ENCODE measurements around the gene ISY1.
"Not testable (repeated sequence)": the region's sequence is repeated elsewhere in the genome, so short reads cannot be mapped to it uniquely, and the experiment has no call there.

Gene ISY1

DNA sequence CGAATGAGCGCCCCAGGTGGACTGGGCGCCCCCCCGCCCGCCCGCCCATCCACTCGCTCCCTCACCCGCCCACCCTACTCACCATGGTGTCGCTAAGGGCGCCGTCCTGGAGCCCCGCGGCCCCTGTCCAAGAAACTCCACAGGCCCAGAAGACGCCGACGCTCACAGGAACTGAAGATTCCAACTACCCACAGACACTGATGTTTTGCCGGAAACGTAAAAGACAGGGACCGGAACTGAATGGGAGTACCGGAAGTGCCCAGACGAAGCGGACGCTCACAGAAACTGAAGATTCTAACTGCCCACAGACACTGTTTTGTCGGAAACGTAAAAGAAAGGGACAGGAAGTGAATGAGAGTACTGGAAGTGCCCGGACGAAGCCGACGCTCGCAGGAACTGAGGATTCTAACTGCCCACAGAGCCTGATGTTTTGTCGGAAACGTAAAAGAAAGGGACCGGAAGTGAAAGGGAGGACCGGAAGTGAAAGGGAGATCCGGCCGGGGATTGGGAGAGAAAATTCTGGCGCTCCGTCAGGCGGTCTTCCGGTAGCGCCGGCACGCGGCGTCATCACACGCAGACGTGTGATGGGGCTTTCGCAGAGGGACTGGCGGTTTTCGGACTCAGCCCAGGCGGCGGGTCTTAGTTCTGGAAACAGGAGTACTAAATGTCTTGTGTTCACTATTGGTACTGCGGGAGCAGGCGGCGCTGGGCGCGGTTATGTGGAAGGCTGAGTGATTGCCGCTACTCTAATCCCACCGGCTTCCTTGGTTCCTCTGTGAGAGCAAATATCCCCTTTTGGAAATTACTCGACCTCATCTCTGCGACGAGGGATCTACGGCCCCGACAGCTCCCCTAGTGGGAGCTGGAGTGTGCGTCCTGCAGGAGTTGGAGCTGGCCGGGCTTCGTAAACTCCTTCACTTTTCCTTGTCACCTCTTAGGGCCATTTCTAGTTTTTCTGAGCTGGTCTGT lies at the start of gene ISY1:
Gene ISY1, minus strand, starts transcription at position 173 of the 969 bp plus-strand sequence. Its CDS starts 88 bp downstream, at position 85.
- DNase-seq (ENCODE audit: low read depth in 2 of 2): peak; percentile 66 to 73

DNA sequence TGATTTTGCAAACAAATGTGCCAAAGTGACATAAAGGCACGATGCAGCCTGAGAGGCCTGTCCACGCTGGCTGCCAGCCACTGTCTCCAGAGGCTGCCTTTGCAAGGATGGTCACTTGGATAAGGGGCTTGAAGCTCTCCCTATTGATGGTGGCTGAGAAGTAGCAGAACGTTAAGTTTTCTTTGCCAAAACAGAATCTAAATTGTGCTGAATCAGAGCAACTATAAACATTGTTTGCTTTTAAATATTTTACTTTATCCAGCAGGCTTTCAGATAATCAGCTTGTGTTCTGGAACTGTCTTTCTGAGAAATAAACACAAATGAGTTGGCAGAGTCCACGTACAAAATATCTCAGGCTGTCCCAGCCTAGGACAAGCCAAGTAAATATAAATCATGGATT lies 46.6 kb upstream of the ISY1 start:
- DNase-seq (ENCODE audit: low read depth in 2 of 2): no peak

DNA sequence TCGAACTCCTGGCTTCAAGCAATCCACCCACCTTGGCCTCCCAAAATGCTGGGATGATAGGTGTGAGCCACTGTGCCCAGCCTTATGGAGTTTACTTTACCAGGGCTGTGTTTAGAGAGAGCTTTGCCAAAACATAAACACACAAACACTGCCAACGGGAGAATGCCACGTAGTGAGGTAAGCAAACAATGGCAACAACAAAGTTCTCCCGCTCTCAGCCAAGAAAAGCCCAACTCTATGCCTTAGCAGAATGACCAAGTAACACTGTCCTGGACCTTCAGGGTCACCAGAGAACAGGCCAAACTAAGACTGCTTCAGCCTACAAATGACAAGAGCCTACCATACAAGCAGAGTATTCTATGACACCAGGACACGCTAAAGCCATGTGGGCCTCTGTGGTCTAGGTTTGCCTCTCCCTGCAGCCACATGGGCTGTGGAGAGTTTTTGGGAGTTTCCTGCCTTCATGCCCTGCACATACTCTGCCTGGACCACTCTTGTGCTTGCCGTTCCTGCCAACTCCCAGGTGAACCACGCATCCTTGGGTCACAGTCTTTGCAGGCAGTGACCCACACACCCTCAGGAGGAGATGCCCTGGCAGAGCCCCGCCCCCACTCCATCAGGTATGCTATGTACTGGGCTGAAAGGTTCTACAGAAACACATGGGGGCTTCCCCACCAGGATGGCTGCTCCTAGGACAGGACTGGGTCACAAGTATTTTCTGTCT lies 44.4 kb upstream of the ISY1 start:
- no peak for DNase-seq (ENCODE audit: low read depth in 2 of 2)

DNA sequence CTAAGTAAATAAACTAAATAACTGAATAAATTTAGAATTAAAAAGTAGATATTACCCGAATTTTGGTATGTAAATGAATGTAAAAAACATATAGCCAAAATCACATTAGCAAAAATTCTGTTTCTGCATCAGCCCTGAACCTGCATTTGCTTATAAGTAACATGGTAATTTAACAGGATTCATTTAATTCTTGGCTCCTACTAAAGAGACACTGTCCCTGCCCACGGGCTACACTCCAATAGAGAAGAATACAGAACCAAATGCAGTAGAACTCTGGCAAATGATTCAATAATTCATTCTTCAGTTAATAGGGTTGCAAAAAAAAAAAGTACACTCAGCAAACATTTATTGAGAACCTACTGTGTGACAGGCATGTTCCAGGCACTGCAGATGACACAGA lies 43.6 kb upstream of the ISY1 start:
- no peak for DNase-seq (ENCODE audit: low read depth in 2 of 2)

DNA sequence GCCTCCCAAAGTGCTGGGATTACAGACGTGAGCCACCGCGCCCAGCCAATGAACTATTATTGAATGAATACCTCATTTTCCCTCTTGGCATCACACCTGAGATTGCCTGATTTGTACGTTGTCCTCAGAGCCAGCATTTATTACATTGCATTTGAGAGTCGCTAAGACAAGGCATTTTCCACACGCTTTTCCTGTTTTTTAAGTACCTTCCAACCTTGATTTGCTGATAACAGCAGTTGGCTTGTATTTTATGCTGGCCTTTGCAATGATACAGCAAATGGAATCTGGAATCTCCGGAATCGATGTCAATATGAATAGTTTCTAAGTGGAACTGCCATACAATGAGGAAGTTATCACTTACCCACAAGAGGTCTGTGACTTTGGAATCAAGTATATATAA lies 38.5 kb upstream of the ISY1 start:
- DNase-seq (ENCODE audit: low read depth in 2 of 2): no peak

DNA sequence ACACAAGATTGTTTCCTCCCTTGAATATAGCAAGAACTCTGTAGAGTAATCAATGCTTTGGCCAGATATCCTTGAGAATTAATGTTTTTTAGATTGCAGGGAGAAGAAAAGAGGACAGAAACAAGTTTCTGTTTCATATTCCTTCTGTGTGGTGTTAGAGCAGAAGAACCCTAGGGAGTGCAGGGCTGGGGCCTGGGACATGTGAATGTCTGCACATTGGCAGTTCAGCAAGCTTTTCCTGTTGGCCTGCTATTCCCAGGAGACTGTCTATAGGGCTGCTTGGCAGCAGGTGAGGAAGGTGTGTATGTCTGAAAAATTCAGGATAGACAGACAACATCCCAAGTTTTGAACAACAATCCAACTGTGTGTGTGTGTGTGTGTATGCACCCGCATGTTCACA lies 36.5 kb upstream of the ISY1 start:
- no peak for DNase-seq (ENCODE audit: low read depth in 2 of 2)

DNA sequence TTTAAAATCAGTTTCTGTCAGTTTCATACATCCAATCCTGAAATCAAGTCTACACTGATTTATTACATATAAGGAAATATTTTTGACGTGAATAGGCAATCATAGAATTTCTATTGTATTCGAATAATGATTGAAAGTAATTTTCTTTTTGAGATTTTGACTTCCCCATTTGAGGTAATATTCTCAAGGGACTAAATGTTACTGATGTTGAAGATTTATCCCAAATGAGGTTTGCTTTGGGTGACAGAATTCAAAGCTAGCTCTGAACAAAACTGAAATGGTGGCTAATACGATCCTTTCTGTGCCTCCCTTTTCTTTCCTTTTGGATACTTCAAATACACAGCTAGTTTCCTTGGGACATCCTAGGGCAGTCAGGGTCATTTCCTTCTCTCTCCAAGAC lies 35.7 kb upstream of the ISY1 start:
- DNase-seq (ENCODE audit: low read depth in 2 of 2): no peak

DNA sequence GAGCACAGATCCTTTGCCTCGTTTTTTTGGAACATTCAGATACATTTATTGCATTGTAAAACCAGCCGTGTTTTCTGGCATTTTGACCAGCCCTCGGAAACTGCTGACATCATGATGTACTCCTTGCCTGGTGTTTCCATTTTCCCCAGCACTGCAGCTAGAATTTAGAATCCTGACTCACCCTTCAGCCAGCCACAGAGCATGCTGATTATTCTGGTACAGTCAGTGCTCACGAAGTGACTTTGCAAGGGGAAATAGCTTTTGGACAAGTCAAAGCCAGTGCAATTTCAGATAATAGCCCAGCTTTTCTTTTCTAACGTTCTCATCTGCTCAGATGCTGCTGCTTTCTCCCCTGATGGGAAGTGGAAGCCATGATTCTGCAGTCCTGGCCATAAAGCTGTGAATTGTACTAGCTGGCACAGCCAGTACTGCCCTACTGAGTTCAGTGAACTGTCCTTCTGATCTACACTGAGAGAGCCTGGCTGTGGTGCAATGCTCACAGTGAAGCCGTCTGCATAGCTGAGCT lies 34.9 kb upstream of the ISY1 start:
- DNase-seq (ENCODE audit: low read depth in 2 of 2): no peak

DNA sequence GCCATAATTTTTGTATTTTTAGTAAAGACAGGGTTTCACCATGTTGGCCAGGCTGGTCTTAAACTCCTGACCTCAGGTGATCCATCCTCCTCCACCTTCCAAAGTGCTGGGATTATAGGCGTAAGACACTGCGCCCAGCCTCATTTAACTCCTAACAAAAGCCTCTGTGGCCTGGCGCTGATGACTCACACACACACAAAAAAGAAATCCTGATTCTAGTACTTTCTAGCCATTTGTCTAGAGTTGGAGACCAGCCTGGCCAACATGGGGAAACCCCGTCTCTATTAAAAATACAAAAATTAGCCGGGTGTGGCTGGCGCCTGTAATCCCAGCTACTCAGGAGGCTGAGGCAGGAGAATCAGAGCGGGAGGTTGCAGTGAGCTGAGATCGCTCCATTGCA lies 28.9 kb upstream of the ISY1 start:
- DNase-seq (ENCODE audit: low read depth in 2 of 2): not testable (repeated sequence)

DNA sequence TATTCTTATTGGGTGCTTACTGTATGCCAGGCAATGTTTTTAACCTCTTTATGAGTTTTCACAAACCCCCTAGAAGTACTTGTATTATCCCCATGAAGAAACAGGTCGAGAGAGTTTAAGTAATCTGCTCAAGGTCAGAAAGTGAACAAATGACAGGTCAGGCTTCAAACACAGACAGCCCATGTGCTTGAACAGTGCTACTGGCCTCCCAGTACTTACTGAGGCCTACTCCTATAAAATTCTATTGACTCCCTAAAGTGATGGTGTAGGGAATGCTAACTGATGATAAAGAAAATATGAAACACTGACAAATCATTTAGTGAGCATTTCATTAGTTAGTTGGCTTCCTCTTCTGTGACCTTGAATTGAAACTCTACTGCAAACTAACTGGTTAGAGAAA lies 27.0 kb upstream of the ISY1 start:
- DNase-seq (ENCODE audit: low read depth in 2 of 2): no peak

DNA sequence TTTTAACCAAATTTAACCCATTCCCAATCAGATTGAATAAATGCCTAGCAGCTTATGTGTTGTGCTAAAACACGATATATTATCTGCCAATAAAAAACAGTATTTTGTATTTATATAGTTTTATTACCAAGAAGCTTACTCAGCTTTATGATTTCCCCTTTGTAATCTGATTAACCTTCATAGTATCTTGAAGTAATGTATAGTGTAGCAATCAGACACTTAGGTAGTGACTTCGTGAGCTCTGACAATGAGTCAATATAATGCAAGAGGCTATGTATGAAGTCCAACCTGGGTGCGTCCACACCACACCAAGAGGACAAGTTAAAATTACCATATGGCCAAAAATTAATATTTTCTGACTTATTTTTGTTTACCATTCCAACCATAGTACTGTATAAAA lies 24.9 kb upstream of the ISY1 start:
- no peak for DNase-seq (ENCODE audit: low read depth in 2 of 2)

DNA sequence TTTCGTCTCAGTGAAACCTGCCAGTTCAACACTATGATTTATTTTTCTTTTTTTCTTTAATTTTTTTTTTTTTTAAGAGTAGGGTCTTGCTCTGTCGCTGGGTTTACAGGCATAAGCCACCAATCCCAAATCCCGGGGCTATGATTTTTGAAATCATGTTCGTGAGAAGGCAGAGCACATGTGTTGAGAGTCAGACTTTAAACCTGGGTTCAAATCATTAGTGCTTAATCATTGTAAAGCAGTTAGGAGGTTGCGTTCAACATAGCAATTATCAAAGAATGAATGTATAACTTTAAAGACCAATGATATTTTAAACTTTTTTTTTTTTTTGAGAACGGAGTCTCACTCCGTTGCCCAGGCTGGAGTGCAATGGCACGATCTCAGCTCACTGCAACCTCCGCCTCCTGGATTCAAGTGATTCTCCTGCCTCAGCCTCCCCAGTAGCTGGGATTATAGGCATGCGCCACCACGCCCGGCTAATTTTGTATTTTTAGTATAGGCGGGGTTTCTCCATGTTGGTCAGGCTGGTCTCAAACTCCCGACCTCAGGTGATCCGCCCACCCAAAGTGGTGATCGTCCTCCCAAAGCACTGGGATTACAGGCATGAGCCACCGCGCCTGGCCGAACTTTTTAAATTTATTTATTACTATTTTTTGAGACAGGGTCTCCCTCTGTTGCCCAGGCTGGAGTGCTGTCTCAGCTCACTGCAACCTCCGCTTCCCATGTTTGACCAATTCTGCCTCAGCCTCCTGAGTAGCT lies 24.1 kb upstream of the ISY1 start:
- not testable (repeated sequence) for DNase-seq (ENCODE audit: low read depth in 2 of 2)

DNA sequence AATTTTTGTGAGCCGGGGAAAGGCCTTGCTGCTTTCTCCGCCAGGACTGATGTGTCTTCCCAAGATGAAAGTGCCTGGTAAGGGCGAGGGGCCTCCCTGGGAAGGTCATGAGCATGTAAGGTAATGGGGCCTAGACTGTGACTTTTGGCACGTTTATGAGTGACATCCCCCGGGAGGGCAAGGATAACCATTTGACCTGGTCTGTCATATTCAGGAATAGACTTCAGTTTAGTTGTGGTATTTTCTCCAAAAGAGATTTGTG lies 23.5 kb upstream of the ISY1 start:
- DNase-seq (ENCODE audit: low read depth in 2 of 2): no peak

DNA sequence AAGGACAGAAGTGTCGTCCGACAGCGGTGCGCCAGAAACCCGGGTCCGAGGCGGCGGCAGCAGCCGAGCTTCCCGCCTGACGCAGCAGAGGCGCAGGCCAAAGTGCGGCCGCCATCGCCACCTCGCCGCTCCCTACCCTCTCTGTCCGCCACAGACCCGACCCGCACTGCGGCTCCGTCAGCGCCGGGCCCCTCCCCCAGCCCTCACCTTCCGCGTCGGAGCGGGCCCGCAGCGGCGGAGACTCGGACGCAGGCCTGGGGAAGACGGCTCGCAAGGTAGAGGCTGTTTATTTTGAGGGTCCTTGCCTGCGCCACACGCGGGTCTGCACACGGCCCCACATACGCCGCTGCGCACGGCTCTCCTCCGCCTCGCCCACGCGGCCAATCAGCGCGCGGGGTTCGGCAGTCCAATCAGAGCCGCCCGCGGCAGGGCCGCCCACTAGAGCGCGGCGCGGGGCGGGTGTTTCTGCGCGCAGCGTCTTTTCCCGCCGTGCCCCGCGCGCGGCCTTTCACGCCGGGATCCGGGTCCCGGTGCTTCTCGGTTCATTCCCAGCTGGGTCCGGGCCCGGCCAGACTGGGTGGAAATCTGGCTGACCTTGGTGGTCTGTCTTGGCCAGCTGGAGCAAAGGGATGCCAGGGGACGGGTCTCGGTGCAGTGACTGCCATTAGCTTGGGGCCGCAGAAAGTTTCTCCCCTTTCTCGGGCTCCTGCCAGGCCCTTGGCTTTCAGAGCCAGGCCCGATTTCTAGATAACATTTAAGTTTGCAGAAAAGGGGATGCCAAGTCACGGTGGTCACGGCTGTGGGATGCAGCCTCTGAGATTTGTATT lies 22.9 kb upstream of the ISY1 start, which contains the start of gene CNBP:
Gene CNBP, minus strand, starts transcription at position 328 of the 827 bp plus-strand sequence. CDS start 12,139 bp downstream, outside the sequence.
- peak; percentile 77 to 84 for DNase-seq (ENCODE audit: low read depth in 2 of 2)

DNA sequence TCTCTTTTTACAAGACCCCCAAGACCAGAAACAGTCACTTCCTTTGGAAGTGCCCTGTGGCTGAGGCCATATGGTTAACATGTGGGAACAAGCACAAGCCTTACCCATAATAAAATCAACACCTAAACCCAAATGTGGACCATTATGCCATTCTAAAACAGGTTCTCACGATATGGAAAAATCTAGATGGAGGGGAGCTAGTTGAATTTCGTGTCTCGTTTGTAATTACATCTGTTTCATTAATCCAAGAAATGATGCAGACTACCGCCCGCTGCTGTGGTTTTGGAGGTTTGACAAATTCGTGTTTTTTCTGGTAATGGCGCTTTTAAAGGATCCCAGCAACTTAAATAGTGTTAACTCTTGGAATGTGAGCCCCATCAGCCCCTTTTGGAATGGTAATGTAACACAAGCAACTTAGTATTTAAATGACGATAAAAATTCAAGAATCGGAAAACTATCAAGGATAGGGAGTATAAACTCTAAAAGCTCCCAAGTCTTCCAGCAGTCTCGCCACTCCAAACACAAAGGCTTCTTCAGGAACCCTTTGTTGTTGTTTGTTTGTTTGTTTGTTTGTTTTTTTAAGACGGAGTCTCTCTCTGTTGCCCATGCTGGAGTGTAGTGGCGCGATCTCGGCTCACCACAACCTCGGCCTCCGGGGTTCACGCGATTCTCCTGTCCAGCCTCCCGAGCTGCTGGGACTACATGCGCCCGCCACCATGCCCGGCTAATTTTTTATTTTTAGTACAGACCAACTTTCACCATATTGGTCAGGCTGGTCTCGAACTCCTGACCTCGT lies 21.7 kb upstream of the ISY1 start:
- DNase-seq (ENCODE audit: low read depth in 2 of 2): no peak

DNA sequence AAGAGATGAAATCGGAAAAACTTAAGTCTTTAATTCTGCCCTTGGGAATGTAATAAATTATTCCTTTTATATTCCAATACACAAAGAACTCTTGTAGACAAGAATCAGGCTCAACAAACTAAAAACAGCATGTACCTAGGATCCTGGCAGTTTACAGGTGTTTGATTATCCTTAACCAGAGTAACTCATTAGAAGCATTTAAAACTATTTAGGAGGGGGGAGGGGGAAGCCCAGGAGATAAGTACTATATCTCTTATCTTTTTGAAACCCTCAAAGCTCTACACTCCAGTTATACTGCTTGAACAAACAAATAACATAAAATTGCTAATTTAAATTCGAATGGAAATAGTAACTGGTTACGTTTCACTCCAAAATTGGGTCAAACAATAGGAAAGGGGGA lies 21.0 kb upstream of the ISY1 start:
- no peak for DNase-seq (ENCODE audit: low read depth in 2 of 2)

DNA sequence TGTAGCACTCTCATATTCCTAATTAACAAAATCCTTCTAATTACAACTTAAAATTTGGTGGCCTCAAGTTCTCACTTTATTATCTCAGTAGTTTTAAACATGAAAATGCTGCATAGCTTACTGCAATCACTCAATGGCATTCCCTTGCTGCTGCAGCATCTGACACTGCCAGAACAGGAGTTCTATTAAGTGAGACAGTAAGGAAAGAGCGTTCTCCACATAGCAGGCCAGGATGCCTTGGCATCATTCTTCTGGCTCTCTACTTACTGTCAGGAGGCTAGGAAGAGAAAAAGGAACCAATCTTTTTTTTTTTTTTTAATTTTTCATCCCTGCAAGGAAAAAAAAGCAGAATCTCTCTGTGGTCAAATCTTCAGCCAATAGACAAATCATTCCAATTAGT lies 19.6 kb upstream of the ISY1 start:
- DNase-seq (ENCODE audit: low read depth in 2 of 2): no peak

DNA sequence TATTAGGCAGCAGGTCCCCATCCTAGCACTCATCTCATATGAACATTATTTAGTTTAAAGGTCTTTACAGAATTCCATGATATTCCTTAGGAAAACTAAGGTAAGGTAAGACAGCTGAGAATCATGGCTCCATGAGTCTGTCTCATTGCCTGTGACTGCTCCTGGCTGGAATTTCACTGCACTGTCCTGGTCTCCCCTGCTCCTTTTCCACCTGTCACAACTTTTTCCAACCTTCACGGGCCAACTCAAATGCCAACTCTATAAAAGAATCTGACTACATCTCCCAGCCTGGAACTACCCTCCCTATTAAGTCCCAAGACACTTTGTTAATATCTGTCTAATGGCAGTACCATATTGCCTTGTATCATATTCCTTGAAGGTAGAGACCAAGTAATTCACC lies 15.2 kb upstream of the ISY1 start:
- DNase-seq (ENCODE audit: low read depth in 2 of 2): no peak

DNA sequence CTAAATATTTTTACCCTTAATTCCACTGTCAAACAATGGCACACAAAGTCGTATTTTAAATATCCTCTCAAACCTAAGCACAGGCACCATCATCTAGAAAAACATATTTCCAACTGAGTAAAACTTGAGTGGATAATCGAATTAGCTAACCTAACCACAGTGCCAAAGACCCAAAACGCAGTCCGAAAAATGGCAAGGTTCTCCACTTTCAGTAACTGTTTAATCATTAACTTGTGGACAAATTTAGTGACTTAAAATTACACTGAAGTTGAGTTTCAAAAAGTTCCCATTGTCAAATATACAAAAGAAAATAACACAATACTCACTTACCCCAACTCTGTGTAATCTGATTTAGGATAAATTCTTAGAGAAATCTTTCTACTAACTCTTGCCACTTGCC lies 12.9 kb upstream of the ISY1 start:
- DNase-seq (ENCODE audit: low read depth in 2 of 2): no peak

DNA sequence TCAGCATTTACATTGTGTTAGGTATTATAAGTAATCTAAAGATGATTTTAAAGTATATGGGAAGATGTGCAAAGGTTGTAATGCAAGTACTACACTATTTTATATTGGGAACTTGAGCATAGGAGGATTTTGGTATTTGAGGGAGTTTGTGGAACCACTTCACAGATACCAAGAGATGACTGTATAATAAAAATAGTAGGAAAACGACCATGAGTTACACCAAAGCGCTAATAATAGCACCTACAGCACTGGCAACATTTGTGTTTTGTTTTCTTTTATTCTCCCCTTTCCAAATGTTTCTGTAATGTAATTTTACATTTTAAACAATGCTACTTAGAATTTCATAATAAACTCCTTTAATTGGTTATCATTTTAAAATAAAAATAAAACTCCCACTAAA lies 12.3 kb upstream of the ISY1 start:
- DNase-seq (ENCODE audit: low read depth in 2 of 2): no peak
